ENCODE results near the gene LIMCH1.

DNA sequence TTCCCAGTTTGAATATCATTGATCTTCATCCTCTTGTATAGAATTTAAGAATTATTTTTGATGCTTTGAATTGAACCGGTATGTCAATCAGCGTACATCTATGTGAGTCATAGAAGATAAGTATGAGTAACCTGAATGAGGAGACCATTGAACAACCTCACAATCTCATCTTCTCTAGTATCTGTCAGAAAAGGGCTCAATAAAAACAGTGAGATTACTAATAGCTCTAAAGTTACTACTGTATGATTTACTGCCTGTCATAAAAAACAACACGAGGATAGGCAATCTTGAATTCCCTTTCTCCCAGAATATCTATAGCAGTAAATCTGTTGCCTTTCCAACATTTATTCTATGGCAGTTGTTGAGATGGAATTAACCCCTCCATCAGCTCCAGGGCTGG, 174.5 kb downstream of the LIMCH1 start:
- TF ChIP-seq EP300 (IDR thresholded peaks at IDR 0.05) (no peak), POLR2AphosphoS5 (IDR thresholded peaks at IDR 0.05) (no peak), POLR2A (IDR thresholded peaks at IDR 0.05) (no peak)
- TF ChIP-seq, protein P1, sequence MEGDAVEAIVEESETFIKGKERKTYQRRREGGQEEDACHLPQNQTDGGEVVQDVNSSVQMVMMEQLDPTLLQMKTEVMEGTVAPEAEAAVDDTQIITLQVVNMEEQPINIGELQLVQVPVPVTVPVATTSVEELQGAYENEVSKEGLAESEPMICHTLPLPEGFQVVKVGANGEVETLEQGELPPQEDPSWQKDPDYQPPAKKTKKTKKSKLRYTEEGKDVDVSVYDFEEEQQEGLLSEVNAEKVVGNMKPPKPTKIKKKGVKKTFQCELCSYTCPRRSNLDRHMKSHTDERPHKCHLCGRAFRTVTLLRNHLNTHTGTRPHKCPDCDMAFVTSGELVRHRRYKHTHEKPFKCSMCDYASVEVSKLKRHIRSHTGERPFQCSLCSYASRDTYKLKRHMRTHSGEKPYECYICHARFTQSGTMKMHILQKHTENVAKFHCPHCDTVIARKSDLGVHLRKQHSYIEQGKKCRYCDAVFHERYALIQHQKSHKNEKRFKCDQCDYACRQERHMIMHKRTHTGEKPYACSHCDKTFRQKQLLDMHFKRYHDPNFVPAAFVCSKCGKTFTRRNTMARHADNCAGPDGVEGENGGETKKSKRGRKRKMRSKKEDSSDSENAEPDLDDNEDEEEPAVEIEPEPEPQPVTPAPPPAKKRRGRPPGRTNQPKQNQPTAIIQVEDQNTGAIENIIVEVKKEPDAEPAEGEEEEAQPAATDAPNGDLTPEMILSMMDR (IDR thresholded peaks at IDR 0.05): no peak

Measured in suprapubic skin (tissue), 4 donors.